MCF 10A (cell line): Measurements from ENCODE around the gene ADAM12. TPM values are rescaled to one million over a fixed set of nuclear protein-coding genes. Genes with fewer than 3 reads are reported as not detected.

Experiments
- BruUV-seq: library from RNA; stranded (reverse); fragments of 400-500 nt; replicated peaks from 2 replicates; lab custom pipeline; 2021; lab: Mats Ljungman, UMichigan
- CTCF ChIA-PET: fragments of 300-600 bp; sonication (Branson Sonifier 250); formaldehyde crosslinking; extraction: SDS; loops from one replicate; lab custom pipeline; 2021; ENCODE audit warnings: antibody characterized with exemption, inconsistent platforms; lab: Yijun Ruan, JAX
- POLR2A ChIA-PET: fragments of 300-600, 350-650 bp; sonication (Branson Sonifier 250); formaldehyde crosslinking; extraction: SDS; loops from one replicate; lab custom pipeline; 2020; ENCODE audit warnings: antibody characterized with exemption, inconsistent platforms; lab: Yijun Ruan, JAX
- DNase-seq: peaks from one replicate; pipeline ENCODE4 v3.0.0-alpha.2; 2018; ENCODE audit not compliant: unreplicated experiment
- H3K27ac Mint-ChIP-seq: one replicate; pipeline ENCODE4 v1.8.0; 2022; ENCODE audit warnings: mild to moderate bottlenecking, low read depth, mixed read lengths; ENCODE audit not compliant: unreplicated experiment
- H3K27me3 Mint-ChIP-seq: one replicate; pipeline ENCODE4 v1.8.0; 2022; ENCODE audit warnings: mixed read lengths; ENCODE audit not compliant: insufficient read depth, unreplicated experiment
- H3K36me3 Mint-ChIP-seq: one replicate; pipeline ENCODE4 v1.8.0; 2022; ENCODE audit warnings: mild to moderate bottlenecking, moderate library complexity, mixed read lengths; ENCODE audit not compliant: insufficient read depth, unreplicated experiment
- H3K4me1 Mint-ChIP-seq: one replicate; pipeline ENCODE4 v1.8.0; 2022; ENCODE audit warnings: mixed read lengths; ENCODE audit not compliant: insufficient read depth, unreplicated experiment
- H3K4me3 Mint-ChIP-seq: one replicate; pipeline ENCODE4 v1.8.0; 2022; ENCODE audit warnings: mild to moderate bottlenecking, moderate library complexity, mixed read lengths; ENCODE audit not compliant: unreplicated experiment
- H3K9me3 Mint-ChIP-seq: one replicate; pipeline ENCODE4 v1.8.0; 2022; ENCODE audit warnings: mixed read lengths; ENCODE audit not compliant: unreplicated experiment
- CTCF ChIP-seq: fragments of 200-600 bp; IDR thresholded peaks from one replicate; pipeline ENCODE4 v1.8.0; 2022; ENCODE audit warnings: antibody characterized with exemption, mild to moderate bottlenecking; ENCODE audit not compliant: unreplicated experiment
- intact Hi-C: fragments of 100-400 bp; cut with micrococcal nuclease; formaldehyde crosslinking; loops from 2 replicates; pipeline ENCODE4 v1.14.1; 2022
- total RNA-seq: library from RNA; stranded (reverse); gene quantifications from 2 replicates; pipeline ENCODE4 v1.2.3, GENCODE V29; 2022

The ADAM12 gene
- total RNA-seq, 1 experiment from 2014 or later = 2.2 TPM

- BruUV-seq = no TSS peak
- ChIA-PET CTCF (no interaction called here), POLR2A (no interaction called here)
- H3K27me3 Mint-ChIP-seq = no peaks in the 10 kb centered on the region
- H3K9me3 Mint-ChIP-seq = no peaks in the 10 kb centered on the region
- TF ChIP-seq CTCF = no peak
- H3K4me1 Mint-ChIP-seq = no peaks in the 10 kb centered on the region
- no peaks in the 10 kb centered on the region for H3K36me3 Mint-ChIP-seq
- no peak overlapping the region for H3K27ac Mint-ChIP-seq
- no peak overlapping the region for H3K4me3 Mint-ChIP-seq
- DNase-seq = no peak
- intact Hi-C loops = no loop called here
Measured at GRCh38 chr10:126214679-126215078, 173.6 kb downstream of the ADAM12 start.

DNA sequence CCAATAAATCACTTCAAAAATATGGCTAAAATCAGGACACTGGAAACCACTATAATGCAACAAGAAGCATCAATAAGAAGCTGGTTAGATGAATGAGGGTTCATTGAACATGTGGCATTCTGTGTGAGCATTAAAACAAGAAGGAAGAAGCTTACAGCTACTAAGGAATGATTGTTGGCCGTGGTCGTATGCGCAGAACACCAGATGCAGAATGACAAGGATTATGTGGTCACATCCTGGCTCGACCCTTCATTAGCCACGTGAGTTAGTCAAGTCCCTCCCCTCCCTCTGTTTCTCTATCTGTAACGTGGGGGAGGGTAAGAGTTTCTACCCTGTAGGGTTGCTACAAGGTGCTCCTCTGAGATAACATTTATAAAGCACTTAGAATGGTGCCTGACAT lies 174.3 kb downstream of the ADAM12 start:
- no peaks in the 10 kb centered on the region for H3K4me1 Mint-ChIP-seq
- no TSS peak for BruUV-seq
- intact Hi-C loops = no loop called here
- no peak overlapping the region for H3K4me3 Mint-ChIP-seq
- H3K36me3 Mint-ChIP-seq = no peaks in the 10 kb centered on the region
- H3K27ac Mint-ChIP-seq = no peak overlapping the region
- H3K9me3 Mint-ChIP-seq = no peaks in the 10 kb centered on the region
- ChIA-PET CTCF (no interaction called here), POLR2A (interaction anchor here (0.6 to 0.8 kb wide), 2 partner anchors 9 to 10 kb away, joined by 3 read pairs; no protein-coding TSS in a partner anchor)
- no peaks in the 10 kb centered on the region for H3K27me3 Mint-ChIP-seq
- no peak for DNase-seq
- TF ChIP-seq CTCF = no peak

GRCh38 chr10:126212738-126213137 lies 175.5 kb downstream of the ADAM12 start:
- no TSS peak for BruUV-seq
- H3K27me3 Mint-ChIP-seq = no peaks in the 10 kb centered on the region
- H3K4me3 Mint-ChIP-seq = no peak overlapping the region
- POLR2A ChIA-PET = no interaction called here
- no peak overlapping the region for H3K27ac Mint-ChIP-seq
- CTCF ChIA-PET = interaction anchor here (0.7 kb wide), 1 partner anchor 73 kb away, joined by 4 read pairs; no protein-coding TSS in a partner anchor
- no peak for TF ChIP-seq CTCF
- no peaks in the 10 kb centered on the region for H3K9me3 Mint-ChIP-seq
- DNase-seq = no peak
- no peaks in the 10 kb centered on the region for H3K36me3 Mint-ChIP-seq
- H3K4me1 Mint-ChIP-seq = no peaks in the 10 kb centered on the region
- intact Hi-C loops = no loop called here

GRCh38 chr10:126210051-126210651 lies 178.1 kb downstream of the ADAM12 start:
- no peak for DNase-seq
- ChIA-PET CTCF (no interaction called here), POLR2A (no interaction called here)
- no TSS peak for BruUV-seq
- Mint-ChIP-seq H3K4me3 (no peak overlapping the region), H3K36me3 (no peaks in the 10 kb centered on the region), H3K9me3 (no peaks in the 10 kb centered on the region), H3K4me1 (no peaks in the 10 kb centered on the region), H3K27ac (no peak overlapping the region), H3K27me3 (no peaks in the 10 kb centered on the region)
- intact Hi-C loops = no loop called here
- no peak for TF ChIP-seq CTCF
